ENCODE results near the gene MBP.

The MBP gene

GRCh38 chr18:77131652-77132368, 773 bp downstream of the MBP start:
- peak; percentile 30 for DNase-seq

- DNase-seq = no peak
Measured at GRCh38 chr18:77131100-77131651, 1.4 kb downstream of the MBP start.

DNA sequence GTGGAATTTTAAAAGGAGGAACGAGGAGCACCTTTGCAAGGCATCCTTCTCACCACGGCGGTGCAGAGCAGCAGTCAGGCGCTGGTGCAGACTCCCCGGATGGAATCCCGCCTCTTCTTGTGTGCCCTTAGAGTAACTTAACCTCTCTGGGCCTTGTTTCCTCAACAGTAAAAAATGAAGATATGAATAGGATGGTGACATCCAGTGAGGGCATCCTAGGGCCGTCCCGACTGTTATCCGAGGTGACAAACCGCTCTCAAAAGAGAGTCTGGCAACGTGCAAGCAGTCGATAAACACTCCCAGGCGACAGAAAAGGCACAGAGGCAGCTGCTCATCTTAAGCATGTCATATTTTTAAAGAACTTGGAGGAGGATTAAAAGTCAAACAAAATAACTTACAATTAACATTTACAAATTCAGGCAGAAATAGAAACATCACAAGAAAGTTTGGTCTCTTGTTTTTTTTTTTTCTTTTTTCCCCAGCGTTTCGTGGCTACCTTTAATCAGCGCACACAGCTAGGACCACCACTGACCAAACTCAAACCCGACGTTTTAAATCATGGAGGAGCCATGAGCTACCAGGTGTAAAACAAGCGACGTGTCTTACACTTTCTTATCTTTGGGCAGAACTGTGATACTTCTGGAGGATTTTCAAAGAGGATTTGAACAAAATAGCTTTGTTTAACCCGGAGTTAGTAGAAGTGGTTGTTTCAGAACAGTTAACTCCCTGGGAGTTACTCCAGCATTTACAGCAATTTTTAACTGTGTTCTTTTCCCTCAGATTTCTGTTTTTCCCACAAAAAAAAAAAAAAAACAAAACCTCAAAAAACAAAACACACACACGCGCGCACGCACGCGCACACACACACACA, 2.1 kb downstream of the MBP start:
- DNase-seq = no peak

DNA sequence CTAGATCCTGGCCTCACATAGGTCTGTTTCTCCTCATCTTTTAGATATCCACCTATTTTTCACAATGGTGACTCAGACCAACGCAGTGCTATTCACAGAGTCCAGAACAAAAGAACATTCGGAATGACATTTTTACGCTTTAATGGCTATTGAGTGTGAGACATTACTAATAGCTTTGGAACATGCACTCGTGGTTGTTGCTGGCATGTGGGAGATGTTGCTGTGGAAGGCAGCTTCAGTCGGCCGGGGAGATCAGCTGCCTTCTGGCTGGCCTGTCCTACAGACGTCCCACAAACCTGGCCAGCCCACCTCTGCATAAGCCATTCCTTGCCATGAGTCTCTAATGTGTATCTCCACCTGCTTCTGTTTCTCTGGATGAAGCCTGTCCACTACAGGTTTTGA, 3.4 kb downstream of the MBP start:
- DNase-seq = no peak

- DNase-seq = no peak
Measured at GRCh38 chr18:77127769-77128671, 4.6 kb downstream of the MBP start.

DNA sequence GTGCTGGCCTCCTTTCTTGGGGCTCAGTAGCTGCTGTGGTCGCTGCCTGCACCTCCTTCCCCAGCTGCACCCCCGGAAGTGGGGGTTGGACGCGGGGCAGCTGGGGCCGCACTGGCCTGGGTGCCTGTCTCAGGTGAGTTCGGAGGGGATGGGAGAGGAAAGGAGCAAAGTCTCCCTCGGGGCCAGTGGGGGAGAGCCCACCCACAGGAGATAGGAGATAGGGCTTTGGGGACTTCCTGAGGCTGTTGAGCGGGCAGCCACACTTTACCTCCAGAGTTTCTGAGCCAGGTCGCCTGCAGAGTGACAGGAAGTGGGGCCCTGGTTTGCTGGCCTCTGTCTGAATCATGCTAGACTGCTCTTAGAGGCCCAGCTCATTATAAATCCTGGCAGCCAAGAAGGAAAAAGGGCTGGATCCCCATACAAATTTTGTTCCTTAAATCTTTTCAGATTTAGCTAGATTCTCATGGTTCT, 8.1 kb downstream of the MBP start:
- peak; percentile 44 for DNase-seq

- no peak for DNase-seq
Measured at GRCh38 chr18:77123320-77124231, 9.0 kb downstream of the MBP start.

- DNase-seq = no peak
Measured at GRCh38 chr18:77121523-77121922, 11.1 kb downstream of the MBP start.

GRCh38 chr18:77119851-77120491, 12.6 kb downstream of the MBP start:
- no peak for DNase-seq

- DNase-seq = no peak
Measured at GRCh38 chr18:77119101-77119850, 13.3 kb downstream of the MBP start.

DNA sequence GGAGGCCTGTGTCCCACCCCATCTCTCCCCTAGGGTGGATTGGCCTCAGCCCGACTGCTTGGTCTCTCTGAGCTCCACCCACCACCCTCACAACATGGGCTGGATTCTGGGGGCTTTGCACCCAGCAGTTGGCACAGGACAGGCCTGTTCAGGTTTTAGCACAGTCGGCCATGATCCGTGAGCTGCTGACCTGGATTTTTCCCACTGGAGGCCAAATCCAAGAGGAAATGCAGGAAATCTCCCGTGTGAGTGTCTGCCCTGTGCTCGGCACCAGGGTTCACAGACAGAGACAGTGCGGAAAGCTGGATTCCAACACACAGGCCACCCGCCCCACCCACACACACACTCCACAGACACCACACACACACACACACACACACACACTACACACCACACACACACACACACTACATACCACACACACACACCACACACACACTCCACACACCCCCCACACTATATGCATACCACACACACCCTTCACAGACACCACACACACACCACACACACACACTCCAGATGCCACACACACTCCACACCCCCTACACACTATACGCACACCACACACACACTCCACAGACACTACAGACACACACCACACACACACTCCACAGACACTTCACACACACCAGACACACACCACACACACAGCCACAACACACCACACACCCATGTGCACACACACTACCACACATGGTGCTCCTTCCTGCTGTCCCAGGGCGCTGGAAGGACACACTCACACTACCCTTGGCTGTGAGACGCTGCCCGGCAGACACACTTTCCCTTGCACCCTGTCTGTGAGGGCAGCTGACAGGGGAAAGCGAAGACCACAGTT, 14.1 kb downstream of the MBP start:
- no peak for DNase-seq

GRCh38 chr18:77116201-77117080, 16.1 kb downstream of the MBP start:
- no peak for DNase-seq

- DNase-seq = no peak
Measured at GRCh38 chr18:77115192-77115953, 17.2 kb downstream of the MBP start.

- DNase-seq = no peak
Measured at GRCh38 chr18:77114415-77115191, 18.0 kb downstream of the MBP start.

DNA sequence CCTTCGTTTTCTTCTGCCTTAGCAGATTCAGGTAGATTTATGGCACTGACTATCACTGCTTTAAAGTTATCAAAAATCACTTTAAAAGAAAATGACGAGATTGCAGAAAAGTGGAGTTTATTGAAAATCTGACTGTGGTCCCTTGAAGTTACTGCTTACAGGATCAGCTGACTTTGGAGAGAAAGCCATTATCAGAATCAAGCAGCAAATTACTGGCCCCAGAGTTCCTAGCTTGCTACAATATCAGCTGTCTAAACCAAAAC, 18.5 kb downstream of the MBP start:
- DNase-seq = no peak

DNA sequence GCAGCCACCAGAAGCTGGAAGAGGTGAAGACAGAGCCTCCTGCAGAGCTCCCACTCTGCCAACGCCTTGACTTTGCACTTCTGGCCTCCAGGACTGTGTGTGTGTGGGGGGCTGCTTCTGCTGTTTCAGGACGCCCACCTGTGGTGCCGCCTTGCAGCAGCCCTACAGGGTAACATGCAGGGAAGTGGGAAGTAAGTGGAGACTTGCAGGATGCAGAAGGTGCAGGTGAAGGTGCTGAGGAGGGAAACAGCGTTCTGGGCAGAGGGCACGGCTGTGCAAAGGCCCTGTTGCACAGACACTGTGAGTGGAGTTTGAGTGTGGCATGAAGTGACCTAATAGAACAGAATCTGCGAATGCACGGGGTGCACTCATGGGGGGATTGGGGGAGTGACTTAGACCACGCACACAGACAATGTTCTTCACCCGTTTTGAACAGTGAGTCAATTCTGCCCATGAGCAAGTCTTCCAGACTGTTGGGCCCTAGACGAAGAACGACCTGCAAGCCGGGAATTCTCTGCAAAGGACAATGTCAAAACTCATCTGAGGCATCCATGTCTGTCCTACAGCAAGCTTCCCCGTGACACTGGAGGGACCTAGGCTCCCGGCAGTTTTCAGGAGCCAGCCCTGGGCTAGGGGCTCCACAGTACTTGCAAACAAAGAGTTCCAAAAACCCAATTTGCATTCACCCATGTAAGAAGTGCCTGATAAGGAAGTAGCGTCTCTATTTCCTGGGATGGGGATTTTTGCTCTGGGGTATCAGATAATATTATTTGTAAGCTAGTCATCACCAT, 19.0 kb downstream of the MBP start:
- DNase-seq = no peak

Measured in activated effector memory CD4-positive, alpha-beta T cell treated with Interleukin-2 at 50 U/mL for 16 hours (primary cell).